Uterus (tissue), 4 donors: ENCODE measurements around the gene PYROXD2. TPM values are rescaled to one million over a fixed set of nuclear protein-coding genes. Genes with fewer than 3 reads are reported as not detected.

Source experiments
- DNase-seq, 2 donors: peaks; one replicate each; pipeline ENCODE4 v3.0.0-alpha.2; 2019 to 2020
- H3K27ac ChIP-seq, 2 donors: fragments of 200-600 bp; sonication (generic); 1 replicate in 1 of 2; 2 replicates in 1 of 2; pipeline ENCODE4 v1.5.1; 2016 to 2018
- H3K27me3 ChIP-seq, 2 donors: fragments of 200-600 bp; sonication (generic); one replicate each; pipeline ENCODE4 v1.5.1; 2018 to 2019; ENCODE audit warnings: control low read depth in 1 of 2
- H3K36me3 ChIP-seq, 2 donors: fragments of 200-600 bp; sonication (generic); one replicate each; pipeline ENCODE4 v1.5.1; 2019; ENCODE audit warnings: control low read depth in 1 of 2
- H3K4me1 ChIP-seq, 2 donors: fragments of 200-600 bp; sonication (generic); one replicate each; pipeline ENCODE4 v1.5.1; 2018 to 2019; ENCODE audit warnings: control low read depth in 1 of 2
- H3K4me3 ChIP-seq, 2 donors: fragments of 200-600 bp; sonication (generic); 1 replicate in 1 of 2; 2 replicates in 1 of 2; pipeline ENCODE4 v1.5.1; 2018 to 2019; ENCODE audit warnings: mild to moderate bottlenecking in 1 of 2
- H3K9me3 ChIP-seq, 2 donors: fragments of 200-600 bp; sonication (generic); one replicate each; pipeline ENCODE4 v1.5.1; 2019; ENCODE audit warnings: control low read depth in 1 of 2
- POLR2A ChIP-seq, 2 donors: fragments of 450-650 bp; IDR thresholded peaks; one replicate each; pipeline ENCODE4 v1.6.1; 2016; ENCODE audit warnings: antibody characterized with exemption in 2 of 2, mild to moderate bottlenecking in 1 of 2, moderate library complexity in 1 of 2
- intact Hi-C: fragments of 100-400 bp; cut with DNase I; formaldehyde crosslinking; loops from one replicate; pipeline ENCODE4 v1.15.1; 2023; ENCODE audit warnings: low total_unique reads
- total RNA-seq, 4 donors: library from RNA; depleted of rRNA in 3 of 4; stranded (reverse); fragments of >200 nt in 3 of 4; gene quantifications; one replicate each; pipeline versions ENCODE4 v1.1.0 to v1.2.4, GENCODE V29; 2014 to 2023
- TF ChIP-seq, protein P1 (sequence below), 4 experiments: fragments of 200-600 bp in 2 of 4; fragments of 450-650 bp in 2 of 4; sonication (generic) in 2 of 4; IDR thresholded peaks; one replicate each; pipeline ENCODE4 v1.5.1; 2016 to 2019; ENCODE audit warnings: antibody characterized with exemption in 4 of 4, mild to moderate bottlenecking in 2 of 4, moderate library complexity in 1 of 4
- donor health status: DM: yes; HTN: yes; CAD: no.

Gene PYROXD2
- total RNA-seq, 4 donors from 2014 or later: 3.6 to 12.5 (median 7.5) TPM

DNA sequence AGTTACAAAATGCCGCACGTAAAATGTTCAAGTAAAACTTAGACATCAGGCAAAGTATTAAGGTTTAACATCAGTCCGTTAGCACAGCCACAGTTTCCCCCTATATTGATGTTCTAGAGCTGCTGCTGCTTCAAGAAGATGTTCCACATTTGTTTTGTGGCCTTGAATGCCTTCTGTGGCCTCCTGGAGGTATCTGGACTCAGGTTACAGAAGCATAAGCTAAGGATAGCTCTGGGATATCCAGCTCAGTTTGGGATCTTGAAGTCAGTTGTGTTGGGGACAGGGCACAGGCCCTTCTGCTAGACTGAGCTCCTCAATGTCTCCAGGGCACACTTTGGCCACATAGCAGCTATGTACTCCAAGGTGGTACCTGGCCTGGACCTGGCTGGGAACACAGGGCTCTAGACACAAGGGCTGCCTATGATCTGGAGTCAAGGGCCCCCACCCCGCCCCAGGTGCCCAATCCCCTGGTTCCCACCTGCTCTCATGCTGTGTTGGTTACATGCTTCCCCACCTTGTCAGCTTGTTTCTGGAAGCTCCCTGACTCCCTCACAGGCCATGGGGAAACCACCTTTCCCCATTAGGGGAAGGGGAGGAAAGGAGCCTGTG lies 4.7 kb downstream of the PYROXD2 start:
- Histone ChIP-seq H3K4me3 (no peak overlapping the region), H3K27me3 (no peaks in the 10 kb centered on the region), H3K36me3 (no peaks in the 10 kb centered on the region), H3K9me3 (no peaks in the 10 kb centered on the region), H3K4me1 (peaks cover 7 to 9% of the 10 kb centered on the region in 2 donors), H3K27ac (no peak overlapping the region)
- intact Hi-C loops: no loop called here
- no peak for TF ChIP-seq POLR2A (IDR thresholded peaks at IDR 0.05)
- TF ChIP-seq, protein P1, sequence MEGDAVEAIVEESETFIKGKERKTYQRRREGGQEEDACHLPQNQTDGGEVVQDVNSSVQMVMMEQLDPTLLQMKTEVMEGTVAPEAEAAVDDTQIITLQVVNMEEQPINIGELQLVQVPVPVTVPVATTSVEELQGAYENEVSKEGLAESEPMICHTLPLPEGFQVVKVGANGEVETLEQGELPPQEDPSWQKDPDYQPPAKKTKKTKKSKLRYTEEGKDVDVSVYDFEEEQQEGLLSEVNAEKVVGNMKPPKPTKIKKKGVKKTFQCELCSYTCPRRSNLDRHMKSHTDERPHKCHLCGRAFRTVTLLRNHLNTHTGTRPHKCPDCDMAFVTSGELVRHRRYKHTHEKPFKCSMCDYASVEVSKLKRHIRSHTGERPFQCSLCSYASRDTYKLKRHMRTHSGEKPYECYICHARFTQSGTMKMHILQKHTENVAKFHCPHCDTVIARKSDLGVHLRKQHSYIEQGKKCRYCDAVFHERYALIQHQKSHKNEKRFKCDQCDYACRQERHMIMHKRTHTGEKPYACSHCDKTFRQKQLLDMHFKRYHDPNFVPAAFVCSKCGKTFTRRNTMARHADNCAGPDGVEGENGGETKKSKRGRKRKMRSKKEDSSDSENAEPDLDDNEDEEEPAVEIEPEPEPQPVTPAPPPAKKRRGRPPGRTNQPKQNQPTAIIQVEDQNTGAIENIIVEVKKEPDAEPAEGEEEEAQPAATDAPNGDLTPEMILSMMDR (IDR thresholded peaks at IDR 0.05): no peak
- no peak for DNase-seq

- DNase-seq: no peak
- Histone ChIP-seq H3K9me3 (no peaks in the 10 kb centered on the region), H3K4me3 (no peak overlapping the region), H3K27ac (no peak overlapping the region), H3K36me3 (no peaks in the 10 kb centered on the region), H3K27me3 (no peaks in the 10 kb centered on the region), H3K4me1 (no peaks in the 10 kb centered on the region)
- TF ChIP-seq, protein P1 (IDR thresholded peaks at IDR 0.05): no peak
- TF ChIP-seq POLR2A (IDR thresholded peaks at IDR 0.05): no peak
- intact Hi-C loops: no loop called here
Observed at GRCh38 chr10:98408799-98409198, 6.2 kb downstream of the PYROXD2 start.

- H3K4me3 ChIP-seq: no peak overlapping the region
- no peaks in the 10 kb centered on the region for H3K36me3 ChIP-seq
- no peaks in the 10 kb centered on the region for H3K4me1 ChIP-seq
- no peak for DNase-seq
- intact Hi-C loops: no loop called here
- no peaks in the 10 kb centered on the region for H3K27me3 ChIP-seq
- no peak overlapping the region for H3K27ac ChIP-seq
- H3K9me3 ChIP-seq: no peaks in the 10 kb centered on the region
- no peak for TF ChIP-seq POLR2A (IDR thresholded peaks at IDR 0.05)
- TF ChIP-seq, protein P1 (IDR thresholded peaks at IDR 0.05): no peak
Observed at GRCh38 chr10:98407744-98408241, 7.2 kb downstream of the PYROXD2 start.

DNA sequence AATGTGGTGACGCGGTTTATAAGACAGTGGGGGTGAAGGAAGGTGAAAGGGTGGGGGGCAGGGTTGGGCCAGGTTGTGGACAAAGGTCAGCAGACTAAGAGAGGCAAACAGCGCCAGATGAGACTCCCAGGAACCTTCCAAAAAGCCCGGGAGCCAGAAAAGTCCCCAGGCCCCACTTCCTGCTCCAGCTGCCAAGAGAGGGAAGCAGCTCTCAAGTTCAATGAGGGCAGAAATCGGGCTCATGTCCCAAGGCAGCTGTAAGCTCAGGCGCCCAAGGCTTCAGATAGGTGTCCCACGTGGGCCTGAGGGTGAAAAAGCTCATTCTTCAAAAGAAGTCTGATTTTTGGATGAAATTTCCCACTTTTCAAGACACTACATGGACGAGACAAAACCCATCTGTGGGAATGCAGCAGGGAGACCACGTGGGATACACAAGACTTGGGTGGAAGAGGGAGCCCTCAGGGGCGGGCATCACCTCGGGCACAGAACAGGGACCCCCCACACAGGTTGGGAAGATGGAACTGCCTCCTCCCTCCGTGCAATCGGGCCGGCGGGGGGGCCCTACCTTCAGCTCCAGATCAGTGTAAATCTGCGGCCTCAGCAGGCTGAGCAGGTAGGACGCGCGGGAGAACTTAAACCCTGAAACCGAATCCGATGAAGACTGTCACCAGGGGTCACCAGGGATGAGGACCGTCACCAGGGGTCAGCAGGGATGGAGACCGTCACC lies 7.8 kb downstream of the PYROXD2 start:
- Histone ChIP-seq H3K27me3 (no peaks in the 10 kb centered on the region), H3K4me3 (no peak overlapping the region), H3K9me3 (no peaks in the 10 kb centered on the region), H3K4me1 (no peaks in the 10 kb centered on the region), H3K27ac (no peak overlapping the region), H3K36me3 (no peaks in the 10 kb centered on the region)
- intact Hi-C loops: no loop called here
- TF ChIP-seq, protein P1 (IDR thresholded peaks at IDR 0.05): no peak
- no peak for TF ChIP-seq POLR2A (IDR thresholded peaks at IDR 0.05)
- no peak for DNase-seq

- no peaks in the 10 kb centered on the region for H3K9me3 ChIP-seq
- intact Hi-C loops: no loop called here
- H3K36me3 ChIP-seq: no peaks in the 10 kb centered on the region
- H3K27me3 ChIP-seq: no peaks in the 10 kb centered on the region
- no peak overlapping the region for H3K4me3 ChIP-seq
- TF ChIP-seq, protein P1 (IDR thresholded peaks at IDR 0.05): no peak
- no peak for TF ChIP-seq POLR2A (IDR thresholded peaks at IDR 0.05)
- DNase-seq: no peak
- no peak overlapping the region for H3K27ac ChIP-seq
- H3K4me1 ChIP-seq: no peaks in the 10 kb centered on the region
Observed at GRCh38 chr10:98405422-98405821, 9.6 kb downstream of the PYROXD2 start.
